Nephron (organoid): ENCODE data around the gene UBE2I.

Source experiments
- H3K27ac Mint-ChIP-seq, 3 experiments: 2 replicates each; pipeline ENCODE4 v1.8.0; 2020; ENCODE audit warnings: mixed read lengths in 3 of 3, mild to moderate bottlenecking in 2 of 3, moderate library complexity in 1 of 3
- H3K27me3 Mint-ChIP-seq: 2 replicates; pipeline ENCODE4 v1.8.0; 2021; ENCODE audit warnings: low read depth, mild to moderate bottlenecking, moderate library complexity, mixed read lengths
- H3K36me3 Mint-ChIP-seq: 2 replicates; pipeline ENCODE4 v1.8.0; 2020; ENCODE audit warnings: low read depth, mixed read lengths
- H3K4me1 Mint-ChIP-seq: 2 replicates; pipeline ENCODE4 v1.8.0; 2020; ENCODE audit warnings: mixed read lengths
- H3K4me3 Mint-ChIP-seq, 3 experiments: 2 replicates each; pipeline ENCODE4 v1.8.0; 2020; ENCODE audit warnings: mild to moderate bottlenecking in 3 of 3, mixed read lengths in 3 of 3, moderate library complexity in 2 of 3
- H3K9me3 Mint-ChIP-seq: 2 replicates; pipeline ENCODE4 v1.8.0; 2020; ENCODE audit warnings: mixed read lengths
- TF ChIP-seq, protein P1 (sequence below), 3 experiments: fragments of 200-600 bp; sonication (generic); IDR thresholded peaks; one replicate each; pipeline ENCODE4 v1.5.0; 2021; ENCODE audit warnings: antibody characterized with exemption in 3 of 3; ENCODE audit not compliant: unreplicated experiment in 3 of 3

UBE2I gene

DNA sequence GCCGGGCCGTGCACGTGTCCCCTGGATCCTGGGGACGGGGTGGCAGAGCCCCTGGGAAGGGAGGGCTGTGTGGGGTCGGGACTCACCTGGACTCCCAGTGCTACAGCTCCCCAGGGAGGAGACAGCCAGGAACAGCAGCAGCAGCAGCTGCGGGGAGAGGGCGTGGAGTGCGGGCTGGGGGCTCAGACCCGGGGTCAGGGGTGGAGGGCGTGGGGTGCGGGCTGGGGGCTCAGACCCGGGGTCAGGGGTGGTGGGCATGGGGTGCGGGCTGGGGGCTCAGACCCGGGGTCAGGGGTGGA lies 32.9 kb upstream of the UBE2I start:
- H3K27ac Mint-ChIP-seq: no peak overlapping the region
- no peaks in the 10 kb centered on the region for H3K9me3 Mint-ChIP-seq
- peaks cover 19% of the 10 kb centered on the region for H3K4me1 Mint-ChIP-seq
- H3K4me3 Mint-ChIP-seq: no peak overlapping the region
- TF ChIP-seq, protein P1, sequence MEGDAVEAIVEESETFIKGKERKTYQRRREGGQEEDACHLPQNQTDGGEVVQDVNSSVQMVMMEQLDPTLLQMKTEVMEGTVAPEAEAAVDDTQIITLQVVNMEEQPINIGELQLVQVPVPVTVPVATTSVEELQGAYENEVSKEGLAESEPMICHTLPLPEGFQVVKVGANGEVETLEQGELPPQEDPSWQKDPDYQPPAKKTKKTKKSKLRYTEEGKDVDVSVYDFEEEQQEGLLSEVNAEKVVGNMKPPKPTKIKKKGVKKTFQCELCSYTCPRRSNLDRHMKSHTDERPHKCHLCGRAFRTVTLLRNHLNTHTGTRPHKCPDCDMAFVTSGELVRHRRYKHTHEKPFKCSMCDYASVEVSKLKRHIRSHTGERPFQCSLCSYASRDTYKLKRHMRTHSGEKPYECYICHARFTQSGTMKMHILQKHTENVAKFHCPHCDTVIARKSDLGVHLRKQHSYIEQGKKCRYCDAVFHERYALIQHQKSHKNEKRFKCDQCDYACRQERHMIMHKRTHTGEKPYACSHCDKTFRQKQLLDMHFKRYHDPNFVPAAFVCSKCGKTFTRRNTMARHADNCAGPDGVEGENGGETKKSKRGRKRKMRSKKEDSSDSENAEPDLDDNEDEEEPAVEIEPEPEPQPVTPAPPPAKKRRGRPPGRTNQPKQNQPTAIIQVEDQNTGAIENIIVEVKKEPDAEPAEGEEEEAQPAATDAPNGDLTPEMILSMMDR (IDR thresholded peaks at IDR 0.05; ENCODE audit: unreplicated experiment in 3 of 3): no peak
- H3K27me3 Mint-ChIP-seq: peaks cover 27% of the 10 kb centered on the region
- H3K36me3 Mint-ChIP-seq: no peaks in the 10 kb centered on the region

DNA sequence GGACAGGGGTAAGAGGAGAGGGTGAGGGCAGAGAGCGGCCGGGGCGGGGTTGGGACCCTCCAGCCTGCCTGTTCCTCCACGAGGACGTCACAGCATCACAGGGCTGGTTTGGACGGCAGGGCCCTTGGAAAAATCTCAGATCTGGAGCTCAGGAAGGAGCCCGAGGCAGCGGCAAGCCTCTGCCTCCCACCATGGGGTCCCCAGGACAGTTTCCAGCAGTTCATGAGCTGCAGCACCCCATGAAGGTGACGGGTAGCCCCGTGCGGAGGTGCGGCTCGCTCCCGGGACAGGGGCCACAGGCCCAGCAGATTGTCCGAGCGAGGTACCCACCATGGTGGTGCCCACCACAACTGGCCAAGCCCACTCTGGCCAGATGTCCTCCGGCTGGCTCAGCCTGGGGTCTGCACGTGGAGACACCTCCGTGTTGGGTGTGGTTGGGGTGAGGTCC lies 32.3 kb upstream of the UBE2I start:
- H3K36me3 Mint-ChIP-seq: no peaks in the 10 kb centered on the region
- TF ChIP-seq, protein P1 (IDR thresholded peaks at IDR 0.05; ENCODE audit: unreplicated experiment in 3 of 3): no peak
- peaks cover 27% of the 10 kb centered on the region for H3K27me3 Mint-ChIP-seq
- H3K9me3 Mint-ChIP-seq: no peaks in the 10 kb centered on the region
- peaks cover 19% of the 10 kb centered on the region for H3K4me1 Mint-ChIP-seq
- H3K27ac Mint-ChIP-seq: peak overlapping the region in 1 of 3 experiments; percentile 44
- no peak overlapping the region for H3K4me3 Mint-ChIP-seq

DNA sequence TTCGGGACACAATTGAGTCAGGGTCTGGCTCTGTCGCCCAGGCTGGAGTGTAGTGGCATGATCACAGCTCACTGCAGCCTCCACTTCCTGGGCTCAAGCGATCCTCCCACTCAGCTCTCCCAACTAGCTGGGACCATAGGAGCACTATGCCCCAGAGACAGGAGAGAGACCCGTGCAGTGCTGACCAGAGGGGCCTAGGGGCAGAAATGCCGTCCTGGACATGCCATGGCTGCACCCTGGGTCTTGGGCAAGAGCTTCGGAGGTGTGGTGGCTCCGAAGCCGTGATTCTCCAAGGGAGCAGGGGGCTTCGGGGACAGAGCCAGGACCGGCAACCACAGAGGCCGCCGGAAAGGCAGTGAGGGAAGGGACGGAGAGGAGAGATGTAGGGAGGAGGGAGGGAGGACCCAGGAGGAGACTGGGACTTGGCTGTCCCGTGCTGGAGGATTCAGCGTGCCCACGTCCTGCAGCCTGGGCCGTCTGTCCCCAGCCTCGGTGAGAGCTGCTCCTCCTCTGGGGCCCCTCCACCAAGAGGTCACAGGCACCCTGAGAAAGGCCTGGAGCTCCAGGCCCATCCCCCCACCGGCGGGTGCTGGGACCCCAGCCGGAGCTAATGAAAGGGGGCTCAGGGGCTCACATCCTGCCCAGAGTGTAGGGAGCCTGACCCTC lies 31.7 kb upstream of the UBE2I start:
- Mint-ChIP-seq H3K27ac (peak overlapping the region in 2 of 3 experiments; percentile 44 to 49), H3K9me3 (no peaks in the 10 kb centered on the region), H3K27me3 (peaks cover 27% of the 10 kb centered on the region), H3K4me1 (peaks cover 18% of the 10 kb centered on the region), H3K36me3 (no peaks in the 10 kb centered on the region), H3K4me3 (peak overlapping the region in 1 of 3 experiments; percentile 23)
- TF ChIP-seq, protein P1 (IDR thresholded peaks at IDR 0.05; ENCODE audit: unreplicated experiment in 3 of 3): no peak

- no peak overlapping the region for H3K4me3 Mint-ChIP-seq
- no peak overlapping the region for H3K27ac Mint-ChIP-seq
- no peaks in the 10 kb centered on the region for H3K36me3 Mint-ChIP-seq
- no peaks in the 10 kb centered on the region for H3K9me3 Mint-ChIP-seq
- peaks cover 19% of the 10 kb centered on the region for H3K4me1 Mint-ChIP-seq
- TF ChIP-seq, protein P1 (IDR thresholded peaks at IDR 0.05; ENCODE audit: unreplicated experiment in 3 of 3): peak in 2 of 3 experiments; percentile 13 to 17
- peaks cover 22% of the 10 kb centered on the region for H3K27me3 Mint-ChIP-seq
Measured at GRCh38 chr16:1278477-1278876, 31.0 kb upstream of the UBE2I start.

DNA sequence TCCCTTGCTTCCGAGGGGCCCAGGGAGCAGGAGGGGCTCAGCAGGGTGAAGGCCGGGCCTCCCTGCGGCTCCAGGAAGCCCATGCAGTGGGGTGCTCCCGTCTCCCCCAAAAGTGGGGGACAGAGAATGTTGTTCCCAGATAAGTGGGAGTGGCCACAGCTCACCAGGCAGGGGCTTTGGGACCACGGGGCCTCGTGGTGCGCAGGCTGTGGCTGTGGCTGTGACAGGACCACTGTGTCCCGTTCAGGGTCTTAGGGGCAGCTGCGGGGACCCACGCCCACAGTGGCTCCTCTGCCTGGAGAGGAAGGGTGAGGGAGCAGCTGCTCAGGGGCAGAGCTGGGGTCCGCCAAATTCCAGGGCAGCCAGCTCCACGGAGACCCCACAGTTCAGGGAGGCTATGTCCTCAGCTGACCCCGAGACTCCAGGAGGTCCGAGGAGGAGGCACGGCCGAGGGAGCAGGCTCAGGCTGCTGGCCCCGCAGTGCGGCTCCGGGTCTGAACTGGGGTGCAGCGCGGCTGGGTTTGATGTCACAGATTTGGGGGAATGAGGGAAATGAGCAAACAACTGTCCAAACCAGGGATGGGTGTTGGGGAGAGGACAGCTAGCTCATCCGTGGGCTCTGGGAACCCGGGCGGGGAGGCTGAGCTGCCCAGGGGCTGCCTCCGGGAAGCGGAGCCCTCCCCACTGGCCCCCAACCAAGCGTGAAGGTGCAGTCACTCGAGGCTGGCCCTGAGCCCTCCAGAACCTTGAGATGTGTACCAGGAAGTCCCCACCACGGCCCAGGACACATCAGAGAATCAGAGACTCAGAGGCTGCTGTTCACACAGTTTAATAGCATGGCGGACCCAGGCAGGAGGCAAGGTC lies 30.1 kb upstream of the UBE2I start:
- Mint-ChIP-seq H3K27ac (no peak overlapping the region), H3K9me3 (no peaks in the 10 kb centered on the region), H3K36me3 (no peaks in the 10 kb centered on the region), H3K4me3 (no peak overlapping the region), H3K27me3 (peaks cover 19% of the 10 kb centered on the region), H3K4me1 (peaks cover 27% of the 10 kb centered on the region)
- TF ChIP-seq, protein P1 (IDR thresholded peaks at IDR 0.05; ENCODE audit: unreplicated experiment in 3 of 3): no peak
